ENCODE results near the gene GDF11.
"Not testable (repeated sequence)": the region's sequence is repeated elsewhere in the genome, so short reads cannot be mapped to it uniquely, and the experiment has no call there.

Gene GDF11

GRCh38 chr12:55743406-55744339 lies 751 bp downstream of the GDF11 start:
- no peak for DNase-seq

- DNase-seq: no peak
Observed at GRCh38 chr12:55744340-55745030, 1.6 kb downstream of the GDF11 start.

- no peak for DNase-seq
Observed at GRCh38 chr12:55745361-55746173, 2.6 kb downstream of the GDF11 start.

GRCh38 chr12:55746174-55746912 lies 3.4 kb downstream of the GDF11 start:
- no peak for DNase-seq

- DNase-seq: no peak
Observed at GRCh38 chr12:55746913-55747231, 4.0 kb downstream of the GDF11 start.

- no peak for DNase-seq
Observed at GRCh38 chr12:55748230-55748993, 5.5 kb downstream of the GDF11 start.

- no peak for DNase-seq
Observed at GRCh38 chr12:55755246-55755645, 12.3 kb downstream of the GDF11 start.

GRCh38 chr12:55757701-55758100 lies 14.8 kb downstream of the GDF11 start:
- DNase-seq: no peak

GRCh38 chr12:55758575-55758974 lies 15.7 kb downstream of the GDF11 start:
- DNase-seq: not testable (repeated sequence)

GRCh38 chr12:55760663-55761062 lies 17.7 kb downstream of the GDF11 start:
- no peak for DNase-seq

GRCh38 chr12:55762646-55763045 lies 19.7 kb downstream of the GDF11 start:
- no peak for DNase-seq

GRCh38 chr12:55765736-55766290 lies 22.9 kb downstream of the GDF11 start:
- DNase-seq: no peak

GRCh38 chr12:55767156-55767555 lies 24.2 kb downstream of the GDF11 start:
- DNase-seq: no peak

GRCh38 chr12:55771736-55772135 lies 28.8 kb downstream of the GDF11 start:
- no peak for DNase-seq

GRCh38 chr12:55777856-55778255 lies 34.9 kb downstream of the GDF11 start:
- DNase-seq: no peak

GRCh38 chr12:55780685-55781084 lies 37.8 kb downstream of the GDF11 start:
- DNase-seq: no peak

GRCh38 chr12:55788546-55788945 lies 45.6 kb downstream of the GDF11 start:
- DNase-seq: no peak

- DNase-seq: no peak
Observed at GRCh38 chr12:55789171-55789570, 46.2 kb downstream of the GDF11 start.

- no peak for DNase-seq
Observed at GRCh38 chr12:55789893-55790292, 47.0 kb downstream of the GDF11 start.

GRCh38 chr12:55795950-55796349 lies 53.0 kb downstream of the GDF11 start:
- no peak for DNase-seq

GRCh38 chr12:55797068-55797467 lies 54.1 kb downstream of the GDF11 start:
- no peak for DNase-seq

GRCh38 chr12:55797550-55797949 lies 54.6 kb downstream of the GDF11 start:
- DNase-seq: no peak

All from activated T-cell treated with anti-CD3 and anti-CD28 coated beads for 4 hours (primary cell).